Embryonic facial prominence (tissue), 1 donor: ENCODE results near the gene HOXA13.

Experiments used
- DNase-seq: peaks from one replicate; pipeline ENCODE4 v3.0.0-alpha.2; 2016; ENCODE audit errors: extremely low spot score

The HOXA13 gene

DNA sequence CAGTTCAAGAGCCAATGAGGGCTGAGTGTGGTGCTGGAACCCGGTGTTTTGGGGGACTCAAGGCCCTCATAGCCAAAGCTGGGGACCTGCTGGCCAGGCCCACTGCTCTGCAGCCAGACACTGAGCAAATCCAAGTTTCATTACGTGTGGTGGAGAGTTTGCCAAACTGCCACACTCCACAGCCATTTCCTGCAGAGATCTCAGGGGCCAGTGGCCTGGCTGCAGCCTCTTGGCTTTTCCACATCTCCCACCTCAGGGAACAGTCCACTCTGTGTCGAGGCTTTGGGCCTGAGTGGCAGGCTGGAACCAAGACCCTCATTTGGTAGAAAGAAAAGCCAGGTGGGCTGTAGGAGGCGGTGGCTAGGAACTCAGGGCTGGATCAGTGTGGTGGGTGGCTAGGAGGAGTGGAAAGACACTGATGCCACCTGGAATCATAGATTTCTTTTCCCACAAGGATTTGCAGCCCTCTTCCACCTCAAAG, 18.1 kb downstream of the HOXA13 start:
- DNase-seq: no peak

DNA sequence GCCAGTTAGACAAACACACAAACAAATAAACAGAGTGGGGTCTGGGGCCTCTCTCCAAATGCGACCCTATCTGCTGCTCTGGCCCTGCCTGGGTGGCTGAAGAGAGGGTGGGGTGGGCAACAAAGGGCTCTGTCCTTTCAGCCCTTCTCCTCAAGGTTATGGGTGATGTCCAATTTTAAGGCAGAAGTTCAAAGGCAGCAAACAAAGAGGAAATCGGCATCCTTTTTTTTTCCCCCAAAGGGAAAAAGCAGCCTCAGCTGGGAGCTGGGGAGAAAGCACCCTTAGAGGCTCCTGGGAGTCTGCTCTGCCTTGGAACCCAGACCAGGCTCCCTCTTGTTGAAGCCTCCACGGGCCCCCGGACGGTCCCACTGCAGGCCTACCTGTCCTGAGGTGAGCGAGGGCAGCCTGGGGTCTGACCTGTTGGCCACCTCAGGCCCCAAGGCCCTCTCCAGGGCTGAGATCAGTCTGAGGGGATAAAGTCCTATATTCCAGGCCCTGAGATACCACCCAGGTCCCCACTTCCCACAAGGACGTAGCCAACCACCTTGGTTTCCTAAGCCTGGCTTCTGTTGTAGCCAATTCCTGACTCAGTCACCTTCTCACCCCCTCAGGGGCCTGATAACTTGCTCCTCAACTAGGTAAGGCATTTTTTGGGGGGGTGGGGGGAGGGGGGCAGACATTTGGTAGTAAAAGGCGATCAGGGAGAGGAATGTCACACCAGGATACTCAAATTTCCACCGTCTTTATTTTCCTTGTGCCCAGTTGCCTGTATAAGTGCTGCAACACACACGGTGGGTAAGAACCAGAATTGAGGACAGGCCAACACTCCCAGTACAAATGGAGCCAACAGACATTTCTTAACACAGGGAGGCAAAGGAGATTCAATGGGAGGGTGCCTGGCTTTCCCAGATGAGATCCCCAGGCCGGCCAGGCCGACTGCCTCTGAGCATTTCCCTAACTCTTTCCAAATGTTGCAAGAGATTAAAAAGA, 19.2 kb downstream of the HOXA13 start:
- no peak for DNase-seq

DNA sequence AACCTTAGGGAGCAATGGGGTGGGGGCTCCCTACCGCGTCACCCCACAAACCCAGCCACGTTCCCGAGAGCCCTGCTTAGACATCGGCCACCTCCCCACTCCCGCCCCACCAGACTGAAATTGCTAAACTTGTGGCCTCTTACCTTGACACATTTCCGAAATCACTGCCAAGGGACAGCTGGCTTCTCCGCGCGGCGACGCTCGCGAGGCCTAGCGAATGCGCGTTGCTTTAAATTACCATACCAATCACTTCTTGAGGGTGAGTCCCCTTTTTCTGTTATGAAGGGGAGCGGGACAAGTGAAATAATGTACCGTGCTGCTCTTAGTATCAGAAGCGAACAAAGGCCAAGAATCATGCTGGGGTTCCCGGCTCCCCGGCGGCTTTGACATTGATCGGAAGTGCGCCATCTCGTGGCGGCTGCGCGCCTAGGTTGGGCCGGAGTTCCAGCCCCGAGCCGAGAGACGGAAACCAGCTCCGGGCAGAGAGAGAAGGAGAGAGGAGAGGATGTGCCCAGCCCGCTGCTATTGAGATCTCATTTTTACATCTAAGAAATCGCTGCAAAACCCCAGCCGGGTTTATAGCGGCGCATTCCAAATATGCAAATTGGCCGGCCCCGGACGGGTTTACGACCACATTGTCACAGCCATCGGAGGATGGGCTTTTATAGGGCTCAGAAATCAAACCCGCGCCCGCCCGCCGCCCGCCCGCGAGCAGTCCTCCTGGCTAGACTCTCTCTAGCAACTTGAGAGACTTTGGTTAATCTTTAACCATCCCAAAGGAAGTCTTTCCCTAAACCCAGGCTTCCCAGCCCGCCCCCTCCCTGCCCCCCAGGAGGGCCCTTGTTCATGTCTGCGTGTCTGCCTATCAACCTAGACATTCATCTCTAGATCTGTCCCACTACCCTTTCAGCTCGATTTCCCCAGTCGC, 20.1 kb downstream of the HOXA13 start:
- peak; percentile 51 for DNase-seq

DNA sequence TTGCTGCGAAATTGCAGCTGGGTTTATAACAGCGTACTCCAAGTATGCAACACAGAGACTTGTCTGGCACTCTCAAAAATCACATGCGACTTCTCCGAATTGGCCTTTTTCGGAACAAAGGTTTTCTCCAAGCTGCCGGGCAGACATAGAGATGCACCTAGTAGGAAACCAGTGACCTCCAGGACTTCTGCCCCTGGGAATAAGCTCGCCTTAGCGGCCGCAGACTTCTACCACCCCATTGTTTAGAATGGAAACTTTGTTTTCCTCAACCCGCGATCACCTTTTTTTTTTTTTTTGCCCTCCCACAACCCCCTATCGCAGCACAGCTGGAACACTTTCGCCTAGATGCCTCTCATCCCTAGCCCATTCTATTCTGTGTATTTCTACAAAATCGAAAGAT, 20.9 kb downstream of the HOXA13 start:
- no peak for DNase-seq

DNA sequence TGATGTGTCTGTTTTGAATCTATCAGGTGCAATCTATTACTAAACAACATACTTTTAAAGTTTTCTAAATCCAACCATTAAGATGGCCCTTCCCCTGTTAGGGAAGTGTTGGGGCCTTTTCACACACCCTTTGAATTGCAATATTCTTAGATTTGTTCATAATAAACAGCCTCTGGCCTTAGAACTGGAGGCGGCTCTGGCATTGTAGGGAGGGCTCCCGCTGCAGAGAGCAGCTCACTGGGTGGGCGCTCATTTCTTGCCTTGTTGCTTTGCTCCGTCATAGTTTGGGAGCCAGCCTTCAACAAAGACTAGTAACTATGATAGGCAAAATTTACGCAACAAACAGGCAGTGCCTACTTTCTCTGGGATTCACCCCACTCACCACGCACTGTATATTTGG, 21.5 kb downstream of the HOXA13 start:
- no peak for DNase-seq

DNA sequence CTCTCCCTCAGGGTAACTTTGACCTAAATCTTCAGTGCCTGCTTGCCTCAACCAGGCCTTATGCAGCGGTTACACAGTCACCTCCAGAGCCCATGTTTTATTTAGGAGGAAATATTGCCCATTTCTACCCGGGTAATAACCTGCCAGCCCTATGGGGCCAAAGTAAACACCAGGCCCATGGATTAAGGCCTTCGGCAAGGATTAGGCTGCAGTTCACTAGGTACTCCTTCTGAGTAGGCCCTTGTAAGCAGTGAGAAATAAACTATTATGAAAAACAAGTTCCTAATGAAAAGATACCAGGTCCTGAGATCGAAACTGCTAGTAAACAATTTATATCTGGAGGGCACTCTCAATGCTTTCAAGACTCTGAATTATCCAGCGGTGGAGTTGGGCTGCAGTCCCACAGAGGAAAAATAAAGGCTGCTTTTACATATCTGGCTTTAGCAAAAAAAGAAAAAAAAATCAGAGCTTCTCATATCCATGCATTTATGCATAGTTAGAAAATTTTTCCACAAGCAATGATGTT, 22.0 kb downstream of the HOXA13 start:
- no peak for DNase-seq

DNA sequence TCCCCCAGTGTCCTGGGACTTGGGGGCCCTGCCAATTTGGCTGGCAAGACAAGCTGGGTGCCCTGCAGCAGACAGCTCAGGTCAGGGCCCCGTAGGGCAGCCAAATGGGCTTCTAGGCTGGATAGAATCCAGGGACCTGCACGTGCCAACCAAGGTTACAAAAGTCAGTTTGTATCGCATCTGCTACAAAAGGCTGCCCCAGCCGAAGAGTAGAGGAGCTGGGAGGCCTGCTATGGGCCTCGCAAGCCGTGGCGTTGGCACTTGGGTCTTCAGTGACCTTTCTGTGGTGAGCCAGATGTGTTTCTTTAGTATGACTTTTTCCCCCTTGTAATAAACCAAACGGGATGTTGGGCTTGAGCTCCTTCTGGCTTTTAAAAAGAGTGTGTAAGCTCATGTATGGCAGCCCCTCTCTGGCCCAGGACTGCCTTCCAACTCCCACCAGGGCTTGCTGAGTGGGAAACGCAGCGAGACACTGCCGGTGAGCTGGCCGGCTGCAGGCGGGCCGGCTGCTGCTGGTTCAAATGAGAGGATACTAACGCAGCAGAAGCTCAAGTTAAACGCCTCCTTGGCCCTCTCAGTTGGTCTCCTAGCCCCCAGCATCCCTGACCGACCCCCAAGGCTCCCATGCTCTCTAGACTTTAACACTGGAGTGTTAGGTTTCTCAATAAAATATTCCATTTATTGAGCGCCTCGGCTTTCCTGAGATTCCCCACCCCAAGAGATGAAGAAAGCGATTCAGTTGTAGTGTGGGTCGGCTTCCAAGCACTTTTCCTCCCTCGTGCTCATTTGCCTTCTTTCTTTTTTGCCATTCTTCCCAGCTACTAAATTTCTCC, 22.7 kb downstream of the HOXA13 start:
- DNase-seq: no peak

DNA sequence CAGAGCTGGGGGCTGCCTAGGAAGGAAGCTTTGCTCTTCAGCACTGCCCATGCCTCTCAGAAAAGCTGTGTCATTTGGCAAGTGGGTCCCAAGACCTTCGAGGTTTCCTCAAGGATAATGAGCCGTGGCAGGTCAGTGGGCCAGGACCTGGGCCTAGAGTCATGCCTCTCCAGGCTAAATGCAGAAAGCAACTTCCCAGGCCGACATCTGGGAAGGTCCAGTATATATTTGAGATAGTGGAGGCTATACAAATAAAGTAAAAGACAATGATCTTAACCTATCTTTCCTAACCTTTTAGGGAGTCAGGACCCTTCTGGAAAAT, 23.4 kb downstream of the HOXA13 start:
- DNase-seq: no peak

DNA sequence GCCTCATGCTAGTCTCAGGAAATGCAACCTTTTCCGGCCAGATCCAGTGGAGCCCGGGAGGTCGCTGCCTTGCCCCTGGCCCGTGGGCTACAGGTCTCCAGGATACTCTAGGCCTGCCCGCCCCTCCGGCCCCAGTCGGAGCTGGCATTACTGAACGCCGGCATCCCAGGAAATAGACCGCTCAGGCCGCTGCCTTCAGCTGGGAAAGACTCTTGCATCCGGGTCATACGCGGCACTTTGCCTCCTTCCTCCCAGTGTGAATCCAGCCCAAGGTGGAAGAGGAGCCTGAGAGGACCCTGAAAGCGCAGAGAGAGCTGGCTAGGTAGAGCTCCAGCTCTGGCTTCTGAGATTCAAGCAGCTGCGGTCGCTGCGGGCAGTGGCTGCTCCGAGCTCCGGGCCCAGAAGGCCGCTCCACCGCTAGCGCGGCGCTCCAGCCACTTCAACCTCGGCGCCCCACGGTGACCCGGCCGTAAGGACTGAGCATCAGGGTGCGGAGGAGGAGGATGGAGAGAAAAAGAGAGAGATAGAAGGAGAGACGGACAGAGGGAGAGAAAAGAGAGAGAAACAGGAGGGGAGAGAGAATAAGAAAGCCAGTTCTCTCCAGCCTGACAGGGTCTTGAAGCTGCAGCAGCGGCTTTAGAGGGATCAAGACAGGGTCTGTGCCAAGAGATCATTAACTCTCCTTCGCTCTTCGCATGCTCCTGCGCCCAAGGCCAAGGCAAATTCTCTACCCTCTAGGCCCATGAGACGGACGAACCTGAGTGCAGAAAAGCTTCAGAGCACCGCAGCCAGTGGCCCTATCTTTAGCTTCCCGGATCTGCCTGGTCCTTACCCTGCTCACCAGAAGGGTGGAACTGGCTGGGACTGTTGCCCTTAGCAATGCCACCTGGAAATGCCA, 24.0 kb downstream of the HOXA13 start:
- no peak for DNase-seq

DNA sequence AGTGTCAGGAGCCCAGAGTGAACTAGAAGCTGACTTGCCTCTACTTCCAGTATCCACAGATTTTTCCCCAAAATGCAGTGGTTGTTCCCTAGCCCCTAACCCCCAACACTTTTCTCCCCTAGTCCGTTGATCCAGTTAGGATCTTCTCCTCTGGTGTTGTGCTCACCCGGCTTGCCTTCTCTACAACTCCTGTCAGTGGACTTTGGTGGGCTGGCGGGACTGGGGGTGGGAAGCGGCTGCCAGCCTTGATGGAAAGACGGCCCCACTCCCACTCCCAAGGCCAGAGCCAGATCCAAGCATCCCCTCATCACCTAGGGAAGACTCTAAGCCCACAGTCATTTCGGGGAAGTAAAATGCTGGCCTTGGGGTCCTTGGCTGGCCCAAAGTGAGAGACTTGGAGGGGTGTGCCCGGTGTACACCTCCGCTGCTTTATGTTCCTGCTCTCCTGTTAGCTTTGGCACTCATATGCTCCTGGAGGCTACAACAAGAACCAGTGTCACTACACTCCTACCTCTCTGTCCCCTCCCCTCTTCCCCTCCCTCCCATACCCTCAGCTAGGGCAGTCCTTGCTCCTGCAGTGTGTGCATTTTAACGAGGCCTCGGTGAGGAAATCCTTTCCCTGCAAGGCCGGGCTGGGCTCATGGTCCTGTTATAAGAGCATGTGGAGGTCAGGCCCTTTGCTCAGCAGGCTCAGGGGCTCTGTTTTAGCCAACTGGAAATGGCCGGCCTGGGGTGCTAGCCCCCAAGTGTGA, 24.8 kb downstream of the HOXA13 start:
- no peak for DNase-seq

DNA sequence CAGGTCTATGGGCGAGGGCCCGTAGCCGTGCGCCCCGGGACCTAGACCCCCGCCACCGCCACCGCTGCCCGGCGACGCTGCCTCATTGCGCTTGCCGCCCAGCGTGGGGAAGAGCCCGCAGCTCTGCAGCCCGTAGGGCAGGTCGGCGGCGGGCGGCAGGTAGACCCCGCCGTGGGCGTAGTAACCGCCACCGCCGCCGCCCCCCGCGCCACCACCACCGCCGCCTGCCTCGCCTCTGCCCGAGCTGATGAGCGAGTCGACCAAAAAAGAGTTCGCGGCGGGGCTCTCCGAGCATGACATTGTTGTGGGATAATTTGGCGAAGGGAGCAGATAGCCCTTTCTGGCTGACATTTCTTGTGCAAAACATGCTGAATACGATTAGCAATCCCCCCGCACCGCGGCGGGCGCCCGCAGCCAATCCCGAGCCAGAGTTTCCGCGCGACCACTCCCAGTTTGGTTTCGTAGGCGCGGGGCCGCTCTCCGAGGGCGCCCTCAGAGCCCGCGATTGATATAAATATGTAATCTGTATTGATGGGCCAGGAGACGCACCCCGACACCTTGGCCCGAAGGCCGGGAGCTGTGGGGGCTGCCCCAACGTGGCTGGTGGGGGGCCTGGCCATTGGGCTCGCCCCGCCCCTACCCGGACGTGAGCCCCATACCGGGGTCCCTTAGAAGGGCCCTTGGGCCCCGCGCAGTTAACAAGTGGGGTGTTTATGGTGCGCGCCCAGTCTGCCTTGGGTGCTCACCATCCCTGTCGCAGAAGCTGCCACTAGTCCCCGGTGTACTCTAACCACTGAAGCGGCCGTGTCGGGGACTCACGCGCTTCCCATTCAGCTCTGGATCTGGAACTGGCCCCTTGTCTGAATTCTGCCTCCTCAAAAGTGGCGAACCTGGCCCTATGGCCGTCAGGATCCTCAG, 25.7 kb downstream of the HOXA13 start, which contains the start of gene HOXA10:
HOXA10 (minus strand) TSS at position 365 of the 918 bp plus-strand sequence; CDS start at position 351, 14 bp downstream.
- DNase-seq: no peak

DNA sequence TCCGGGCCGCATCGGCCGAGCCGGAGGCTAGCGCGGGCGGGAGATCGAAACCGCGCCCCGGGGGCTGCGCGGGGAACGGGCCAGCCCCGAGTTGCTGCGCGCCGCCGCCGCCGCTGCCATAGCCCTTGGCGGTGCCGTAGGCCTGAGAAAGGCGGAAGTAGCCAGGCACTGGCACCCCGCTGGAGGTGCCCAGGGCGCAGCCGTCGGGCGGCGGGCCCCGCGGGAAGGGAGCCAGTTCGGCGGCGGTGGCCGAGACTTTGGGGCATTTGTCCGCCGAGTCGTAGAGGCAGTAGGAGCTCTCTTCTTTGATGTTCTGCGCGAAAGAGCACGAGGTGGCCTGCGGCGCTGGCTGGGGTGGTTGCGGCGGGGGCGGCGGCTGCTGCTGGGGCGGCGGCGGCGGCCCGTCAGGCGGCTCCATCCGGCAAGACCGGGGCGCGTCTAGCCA, 26.4 kb downstream of the HOXA13 start:
- no peak for DNase-seq

DNA sequence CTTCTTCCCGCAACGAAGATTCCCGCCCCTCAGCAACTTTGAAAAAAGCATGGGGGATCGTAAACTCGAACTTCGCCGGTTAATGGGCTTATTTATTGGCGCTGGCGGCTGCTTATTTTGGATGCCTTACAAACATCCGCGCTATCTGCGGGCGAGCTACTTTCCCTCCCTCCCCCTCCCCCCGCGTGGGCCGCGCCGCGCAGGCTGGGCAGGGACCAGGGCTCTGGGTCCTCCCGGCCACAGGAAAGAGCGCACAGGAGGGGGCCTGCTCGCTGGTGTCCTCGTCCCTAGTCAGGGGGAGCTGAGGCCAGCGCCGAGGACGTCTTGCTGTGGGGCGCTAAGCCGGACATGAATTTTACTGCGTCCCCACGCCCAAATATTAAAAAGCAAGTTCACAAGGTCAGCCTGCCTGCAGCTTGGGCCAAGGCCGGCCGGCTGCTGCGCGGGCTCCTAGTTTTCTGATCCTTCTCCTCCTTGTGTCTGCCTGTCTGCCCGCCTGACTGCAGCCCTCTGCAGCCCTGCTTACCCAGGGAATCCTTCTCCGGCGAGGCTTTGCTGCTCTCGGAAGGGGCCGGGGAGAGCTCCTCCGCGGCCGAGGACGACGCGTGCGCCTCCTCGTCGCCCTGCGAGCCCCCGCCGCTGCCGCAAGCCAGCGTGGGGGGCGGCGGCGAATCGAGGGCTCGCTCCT, 26.9 kb downstream of the HOXA13 start:
- no peak for DNase-seq

DNA sequence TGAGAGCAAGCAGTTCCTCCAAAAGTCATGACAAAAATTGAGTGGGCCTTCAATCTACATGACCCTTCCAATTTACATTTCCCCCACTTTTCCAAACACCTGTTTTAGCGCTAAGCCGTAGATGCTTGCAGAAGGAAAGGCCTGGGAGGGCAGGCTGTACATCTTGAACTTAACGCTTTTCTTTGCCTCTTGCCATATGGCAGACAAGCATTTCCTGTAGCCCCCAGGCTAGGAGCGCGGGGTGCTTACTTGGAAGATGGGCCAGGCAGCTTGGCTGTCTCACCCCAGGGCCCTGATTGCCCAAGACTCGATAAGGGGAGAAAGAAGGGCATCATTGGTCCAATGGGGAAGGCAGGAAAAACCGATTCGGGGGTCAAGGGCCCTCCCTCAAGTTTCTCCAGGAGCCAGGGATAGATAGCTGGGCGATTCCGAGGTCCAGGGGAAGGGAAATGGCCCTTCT, 27.5 kb downstream of the HOXA13 start:
- no peak for DNase-seq

DNA sequence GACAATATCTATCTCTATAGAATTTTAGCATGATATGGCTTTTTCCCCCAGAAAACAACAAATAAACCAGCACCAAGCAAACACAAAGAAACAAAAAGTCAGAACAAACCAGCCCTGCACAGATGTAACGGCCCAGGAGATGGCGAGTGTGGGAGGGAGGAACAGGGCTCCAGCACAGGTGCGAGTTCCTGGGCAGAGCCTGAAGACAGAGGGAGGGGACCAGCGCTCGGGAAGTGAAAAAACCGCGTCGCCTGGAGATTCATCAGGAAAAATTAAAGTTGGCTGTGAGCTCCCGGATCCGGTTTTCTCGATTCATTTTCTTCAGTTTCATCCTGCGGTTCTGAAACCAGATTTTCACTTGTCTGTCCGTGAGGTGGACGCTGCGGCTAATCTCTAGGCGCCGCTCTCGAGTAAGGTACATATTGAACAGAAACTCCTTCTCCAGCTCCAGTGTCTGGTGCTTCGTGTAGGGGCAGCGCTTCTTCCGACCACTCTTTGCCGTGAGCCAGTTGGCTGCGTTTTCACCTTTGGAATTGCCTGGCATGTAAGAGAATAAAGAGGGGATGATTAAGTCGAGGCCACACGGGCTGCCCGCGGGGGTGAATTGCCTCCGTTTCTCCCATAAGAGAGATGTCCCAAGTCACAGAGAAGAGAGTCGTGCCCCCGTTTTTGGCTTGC, 28.1 kb downstream of the HOXA13 start:
- no peak for DNase-seq

DNA sequence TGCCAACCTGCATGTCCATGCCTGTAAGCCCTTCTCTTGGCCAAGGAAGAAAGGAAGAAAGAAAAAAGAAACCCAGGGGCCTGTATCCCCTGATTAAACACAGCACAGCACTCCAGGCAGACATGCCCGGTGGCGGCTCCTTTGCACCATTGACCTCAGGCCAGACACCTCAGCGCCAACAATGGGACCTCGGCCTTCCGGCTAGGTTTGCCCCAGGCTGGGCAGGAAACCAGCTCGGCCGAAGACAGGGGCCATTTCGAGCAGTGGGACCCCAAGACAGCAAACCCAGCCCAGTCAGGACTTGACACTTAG, 28.6 kb downstream of the HOXA13 start:
- no peak for DNase-seq
